Uterus (tissue), 2 donors: ENCODE results near the gene HOMER3.

Experiments
- CTCF ChIP-seq, 4 experiments: fragments of 200-600 bp in 2 of 4; fragments of 450-650 bp in 2 of 4; sonication (generic) in 2 of 4; IDR thresholded peaks; one replicate each; pipeline ENCODE4 v1.5.1; 2016 to 2019; ENCODE audit warnings: antibody characterized with exemption in 4 of 4, mild to moderate bottlenecking in 2 of 4, moderate library complexity in 1 of 4
- POLR2A ChIP-seq, 2 donors: fragments of 450-650 bp; IDR thresholded peaks; one replicate each; pipeline ENCODE4 v1.6.1; 2016; ENCODE audit warnings: antibody characterized with exemption in 2 of 2, mild to moderate bottlenecking in 1 of 2, moderate library complexity in 1 of 2

- TF ChIP-seq CTCF (IDR thresholded peaks at IDR 0.05) (no peak), POLR2A (IDR thresholded peaks at IDR 0.05) (no peak)
Measured at GRCh38 chr19:18933297-18933696, 7.7 kb downstream of the HOMER3 start.
